HG03108 (cell line): ENCODE data around the gene STRN3.
"Not testable (repeated sequence)": the region's sequence is repeated elsewhere in the genome, so short reads cannot be mapped to it uniquely, and the experiment has no call there.

ENCODE experiments used
- ATAC-seq: cut with Tn5 transposase; IDR thresholded peaks from one replicate; pipeline ENCODE4 v1.9.1; 2021; ENCODE audit warnings: moderate library complexity; ENCODE audit not compliant: unreplicated experiment

Gene STRN3

DNA sequence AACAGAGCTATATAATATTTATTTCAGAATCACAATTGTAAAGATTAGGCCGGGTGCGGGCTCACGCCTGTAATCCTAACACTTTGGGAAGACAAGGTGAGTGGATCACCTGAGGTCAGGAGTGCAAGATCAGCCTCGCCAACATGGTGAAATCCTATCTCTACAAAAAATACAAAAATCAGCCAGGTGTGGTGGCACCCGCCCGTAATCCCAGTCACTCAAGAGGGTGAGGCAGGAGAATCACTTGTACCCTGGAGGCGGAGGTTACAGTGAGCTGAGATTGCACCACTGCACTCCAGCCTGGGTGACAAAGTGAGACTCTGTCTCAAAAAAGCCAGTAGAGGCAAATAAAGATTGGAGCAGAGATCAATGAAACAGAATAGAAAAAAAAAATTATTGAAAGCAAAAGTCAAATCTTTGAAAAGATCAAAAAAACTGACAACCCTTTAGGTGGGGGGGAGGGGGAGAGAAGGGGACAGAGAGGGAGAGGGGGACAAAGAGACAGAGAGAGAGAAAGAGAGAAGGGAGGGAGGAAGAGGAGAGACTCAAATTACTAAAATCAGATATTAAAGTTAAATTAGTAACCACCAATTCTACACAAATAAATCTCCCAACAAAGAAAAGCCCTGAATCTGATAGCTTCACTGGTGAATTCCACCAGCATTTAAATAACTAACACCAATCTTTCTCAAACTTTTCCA lies 53.1 kb downstream of the STRN3 start:
- no peak for ATAC-seq

DNA sequence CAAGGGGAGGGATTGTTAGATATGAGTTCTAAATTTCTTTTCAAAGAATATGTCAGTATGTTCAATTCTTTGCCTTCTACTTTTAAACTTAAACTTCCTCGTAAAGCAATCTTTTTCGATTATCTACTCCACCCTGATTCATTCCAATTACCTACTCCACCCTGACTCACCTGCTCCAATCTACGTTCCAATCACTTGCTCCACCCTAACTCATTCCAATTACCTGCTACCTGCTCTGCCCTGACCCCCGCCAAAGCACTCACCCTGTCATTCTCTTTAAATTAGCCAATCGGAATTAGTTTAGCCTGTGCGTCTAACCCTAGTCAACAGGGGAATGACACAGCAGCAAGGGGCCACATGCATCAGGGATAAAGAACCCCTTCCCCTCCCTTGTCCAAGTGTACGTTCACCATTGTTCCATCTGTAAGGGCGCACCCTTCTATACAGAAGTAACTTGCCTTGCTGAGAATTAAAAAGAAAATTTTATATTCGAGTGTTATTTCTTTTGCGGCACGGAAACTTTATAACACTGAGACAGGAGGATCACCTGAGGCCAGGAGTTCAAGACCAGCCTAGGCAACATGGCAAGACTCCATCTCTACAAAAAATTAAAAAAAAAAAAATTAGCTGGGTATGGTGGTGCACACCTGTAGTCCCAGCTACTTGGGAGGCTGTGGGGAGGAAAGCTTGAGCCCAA lies 54.0 kb downstream of the STRN3 start:
- not testable (repeated sequence) for ATAC-seq

DNA sequence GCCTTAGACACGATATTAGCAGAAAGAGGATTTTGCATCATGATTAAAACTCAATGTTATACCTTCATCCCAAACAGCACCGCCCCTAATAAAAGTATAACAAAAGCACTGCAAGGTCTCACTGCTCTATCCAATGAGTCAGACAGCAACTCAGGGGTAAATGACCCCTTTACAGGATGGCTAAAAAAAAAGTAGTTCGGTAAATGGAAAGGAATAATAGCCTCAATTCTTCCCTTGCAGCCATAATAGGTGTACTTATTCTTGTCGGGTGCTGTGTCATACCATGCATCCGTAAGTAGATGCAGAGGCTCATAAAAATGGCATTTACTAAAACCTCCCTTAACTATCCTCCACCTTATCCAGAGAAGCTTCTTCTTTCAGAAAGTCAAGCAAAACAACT lies 54.6 kb downstream of the STRN3 start:
- ATAC-seq: no peak

DNA sequence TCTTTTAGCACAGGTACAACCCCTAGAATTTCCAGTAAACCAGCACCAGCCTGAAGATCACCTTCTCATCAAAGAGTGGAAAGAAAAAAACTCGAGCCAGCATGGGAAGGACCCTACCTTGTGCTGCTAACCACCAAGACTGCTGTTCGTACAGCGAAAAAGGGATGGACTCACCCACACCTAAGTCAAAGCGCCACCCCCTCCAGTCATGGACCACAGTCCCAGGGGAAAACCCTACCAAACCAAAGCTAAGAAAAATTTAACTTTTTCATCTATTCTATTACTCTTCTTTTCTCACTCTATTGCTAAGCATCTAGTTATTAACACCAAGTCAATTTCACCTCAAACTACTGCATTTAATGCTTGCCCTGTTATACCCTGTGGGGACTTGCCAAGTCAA lies 56.4 kb downstream of the STRN3 start:
- peak; percentile 89 for ATAC-seq

DNA sequence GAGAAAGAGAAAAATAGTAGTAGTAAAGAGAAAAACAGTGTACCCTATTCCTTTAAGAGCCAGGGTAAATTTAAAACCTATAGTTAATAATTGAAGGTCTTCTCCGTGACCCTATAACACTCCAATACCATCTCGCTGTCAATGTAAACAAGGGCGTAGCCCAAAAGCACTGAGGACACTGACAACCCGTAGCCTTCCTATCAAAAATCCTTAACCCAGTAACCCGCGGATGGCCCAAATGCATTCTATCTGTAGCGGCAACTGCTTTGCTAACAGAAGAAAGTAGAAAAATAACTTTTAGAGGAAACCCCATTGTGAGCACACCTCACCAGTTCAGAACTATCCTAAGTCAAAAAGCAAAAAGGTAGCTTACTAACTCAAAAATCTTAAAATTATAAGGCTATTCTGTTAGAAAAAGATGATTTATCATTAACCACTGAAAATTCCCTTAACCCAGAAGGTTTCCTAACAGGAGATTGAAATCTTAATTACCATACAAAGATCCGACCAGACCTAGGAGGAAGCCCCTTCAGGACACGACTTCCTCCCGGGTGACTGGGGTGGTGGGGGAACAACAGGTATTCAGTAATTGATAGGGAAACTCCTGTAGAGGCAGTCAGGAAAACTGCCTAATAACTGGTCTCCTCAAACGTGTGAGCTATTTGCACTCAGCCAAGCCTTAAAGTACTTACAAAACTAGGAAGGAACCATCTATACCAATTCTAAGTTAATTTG lies 58.6 kb downstream of the STRN3 start:
- not testable (repeated sequence) for ATAC-seq

DNA sequence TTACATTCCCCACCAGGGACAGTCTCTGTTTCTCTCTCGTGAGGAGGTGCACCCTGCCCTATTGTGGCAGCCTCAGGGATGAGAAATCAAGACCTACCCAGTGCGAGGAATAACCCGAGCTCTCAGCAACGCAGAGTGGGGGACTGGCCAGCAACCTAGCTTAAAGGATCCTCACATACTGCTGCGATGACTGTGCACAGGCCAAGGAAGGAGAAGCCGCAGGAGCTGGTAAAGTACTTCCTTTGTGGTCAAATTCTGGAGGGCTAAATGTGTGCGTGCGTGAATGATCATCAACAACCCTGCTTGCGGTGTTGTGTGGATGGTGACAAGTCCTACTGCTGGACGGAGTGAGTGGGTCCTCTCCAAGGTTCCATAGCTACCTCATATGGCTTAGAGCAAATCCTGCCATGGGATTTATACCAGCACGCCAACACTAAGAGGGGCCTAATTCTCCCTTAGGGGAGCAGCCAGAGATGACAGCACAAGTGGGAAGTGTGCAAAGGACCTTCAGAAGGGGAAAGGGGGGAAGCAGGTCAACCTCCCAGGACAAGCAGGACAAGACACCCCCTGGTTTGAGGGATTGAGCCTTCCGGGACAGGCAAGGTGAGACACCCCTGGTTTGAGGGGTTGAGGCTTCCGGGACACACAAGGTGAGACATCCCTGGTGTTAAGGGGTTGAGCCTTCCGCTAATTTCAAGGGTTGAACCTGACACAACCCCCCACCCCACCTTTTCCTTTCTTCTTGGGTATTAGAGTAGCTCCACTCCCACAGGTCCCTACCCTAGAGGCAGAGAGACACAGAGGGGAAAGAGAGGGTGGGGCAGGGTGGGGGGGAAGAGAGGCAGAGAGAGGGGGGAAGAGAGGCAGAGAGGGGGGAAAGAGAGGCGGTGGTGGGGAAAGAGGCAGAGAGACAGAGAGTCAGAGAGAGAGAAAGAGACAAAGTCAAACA lies 59.5 kb downstream of the STRN3 start:
- no peak for ATAC-seq

DNA sequence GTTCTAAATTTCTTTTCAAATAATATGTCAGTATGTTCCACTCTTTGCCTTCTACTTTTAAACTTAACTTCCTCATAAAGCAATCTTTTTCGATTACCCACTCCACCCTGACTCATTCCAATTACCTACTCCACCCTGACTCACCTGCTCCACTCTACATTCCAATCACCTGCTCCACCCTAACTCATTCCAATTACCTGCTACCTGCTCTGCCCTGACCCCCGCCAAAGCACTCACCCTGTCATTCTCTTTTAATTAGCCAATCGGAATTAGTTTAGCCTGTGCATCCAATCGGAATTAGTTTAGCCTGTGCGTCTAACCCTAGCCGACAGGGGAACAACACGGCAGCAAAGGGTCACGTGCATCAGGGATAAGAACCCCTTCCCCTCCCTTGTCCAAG lies 60.3 kb downstream of the STRN3 start:
- not testable (repeated sequence) for ATAC-seq

DNA sequence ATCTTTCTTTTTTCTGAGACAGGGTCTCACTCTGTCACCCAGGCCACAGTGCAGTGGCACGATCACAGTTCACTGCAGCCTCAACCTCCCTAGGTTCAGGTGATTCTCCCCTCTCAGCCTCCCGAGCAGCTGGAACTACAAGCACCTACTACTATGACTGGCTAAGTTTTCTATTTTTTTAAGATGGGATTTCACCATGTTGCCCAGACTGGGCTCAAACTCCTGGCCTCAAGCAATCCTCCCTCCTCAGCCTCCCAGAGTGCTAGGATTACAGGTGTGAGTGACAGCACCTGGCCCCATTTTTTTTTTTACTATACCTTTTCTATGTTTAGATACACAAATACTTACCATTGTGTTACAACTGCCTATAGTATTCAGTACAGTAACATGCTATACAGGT lies 63.6 kb downstream of the STRN3 start:
- ATAC-seq: not testable (repeated sequence)

DNA sequence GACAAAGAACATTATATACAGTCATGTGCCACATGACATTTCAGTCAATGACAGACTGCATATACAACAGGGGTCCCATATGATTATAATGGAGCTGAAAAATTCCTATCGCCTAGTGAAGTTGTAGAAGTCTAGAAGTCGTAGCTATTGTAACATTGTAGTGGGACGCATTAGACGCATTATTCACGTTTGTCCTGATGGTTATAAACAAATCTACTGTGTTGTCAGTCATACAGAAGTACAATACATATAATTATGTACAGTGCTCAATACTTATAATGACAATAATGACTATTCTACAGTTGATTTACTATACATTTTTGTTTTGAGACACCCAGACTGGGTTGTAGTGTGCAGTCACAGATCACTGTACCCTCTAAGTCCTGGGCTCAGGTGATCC lies 64.8 kb downstream of the STRN3 start:
- ATAC-seq: no peak

DNA sequence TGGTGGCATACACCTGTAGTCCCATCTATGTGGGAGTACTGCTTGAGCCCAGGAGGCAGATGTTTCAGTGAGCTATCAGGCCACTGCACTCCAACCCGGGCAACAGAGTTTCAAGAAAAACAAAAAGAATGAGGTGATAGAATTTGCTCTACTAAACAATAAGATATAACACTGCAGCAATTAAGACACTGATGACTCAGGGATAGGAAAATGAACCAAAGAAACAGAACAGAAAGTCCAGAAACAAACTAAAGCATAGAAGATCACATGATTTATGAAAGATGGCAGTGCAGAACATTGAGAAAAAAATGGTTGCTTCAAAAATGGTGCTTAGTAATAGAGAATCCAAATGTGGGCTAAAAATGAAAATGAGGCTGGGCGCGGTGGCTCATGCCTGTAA lies 66.0 kb downstream of the STRN3 start:
- ATAC-seq: no peak

DNA sequence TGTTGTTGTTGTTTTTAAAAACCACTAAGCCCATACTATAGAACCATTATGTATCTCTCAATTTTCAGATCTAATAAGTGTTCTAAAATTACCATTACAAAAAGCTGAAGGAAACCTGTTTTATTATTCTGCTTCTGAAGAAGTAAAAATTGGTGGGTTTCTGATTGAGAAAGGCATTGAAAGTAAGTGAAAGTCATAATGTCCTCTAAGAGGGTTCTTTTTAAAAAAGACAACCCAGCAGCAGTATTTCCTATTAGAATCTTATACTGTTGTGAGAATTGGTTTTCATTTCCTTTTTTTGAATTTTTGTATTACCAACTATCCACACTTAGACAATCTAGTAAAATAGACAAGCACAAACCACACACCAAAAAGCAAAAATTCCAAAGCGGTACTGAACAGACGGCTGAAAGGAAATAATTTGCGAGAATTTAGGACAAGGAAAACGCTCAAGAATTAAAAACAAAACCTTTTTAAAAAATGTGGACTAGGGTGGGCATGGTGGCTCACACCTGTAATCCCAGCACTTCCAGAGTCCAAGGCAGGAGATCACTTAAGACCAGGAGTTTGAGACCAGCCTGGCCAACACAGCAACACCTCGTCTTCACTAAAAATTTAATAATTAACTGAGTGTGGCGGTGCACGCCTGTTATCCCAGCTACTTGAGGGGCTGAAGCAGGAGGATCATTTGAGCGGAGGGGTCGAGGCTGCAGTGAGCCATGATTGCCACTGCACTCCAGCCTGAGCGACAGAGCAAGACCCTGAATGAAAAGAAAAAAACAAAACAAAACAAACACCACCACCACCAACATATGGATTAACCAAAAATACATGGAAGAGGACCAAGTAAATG lies 67.4 kb downstream of the STRN3 start:
- ATAC-seq: peak; percentile 26

DNA sequence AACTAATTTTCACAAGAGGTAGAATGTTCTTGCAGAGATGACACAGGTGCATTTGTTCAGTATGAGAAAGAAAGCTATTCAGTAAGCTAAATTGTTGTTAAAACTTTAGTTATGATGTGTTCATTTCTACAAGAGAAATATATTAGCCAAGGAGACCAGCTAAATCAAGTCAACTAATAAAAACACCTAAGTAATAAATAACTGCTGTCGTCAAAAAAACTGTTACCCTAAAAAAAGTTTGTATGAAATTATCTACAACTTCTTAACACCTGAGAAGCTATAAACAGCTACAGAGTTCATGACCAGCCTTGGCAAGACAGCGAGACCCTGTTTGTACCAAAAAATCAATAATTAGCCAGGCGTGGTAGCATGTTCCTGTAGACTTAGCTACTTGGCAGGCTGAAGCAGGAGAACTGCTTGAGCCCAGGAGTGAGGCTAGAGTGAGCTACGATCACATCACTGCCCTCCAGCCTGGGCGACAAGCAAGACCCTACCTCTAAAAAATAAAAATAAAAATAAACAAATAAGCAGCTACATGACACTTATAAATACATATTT lies 68.3 kb downstream of the STRN3 start:
- peak; percentile 76 for ATAC-seq

DNA sequence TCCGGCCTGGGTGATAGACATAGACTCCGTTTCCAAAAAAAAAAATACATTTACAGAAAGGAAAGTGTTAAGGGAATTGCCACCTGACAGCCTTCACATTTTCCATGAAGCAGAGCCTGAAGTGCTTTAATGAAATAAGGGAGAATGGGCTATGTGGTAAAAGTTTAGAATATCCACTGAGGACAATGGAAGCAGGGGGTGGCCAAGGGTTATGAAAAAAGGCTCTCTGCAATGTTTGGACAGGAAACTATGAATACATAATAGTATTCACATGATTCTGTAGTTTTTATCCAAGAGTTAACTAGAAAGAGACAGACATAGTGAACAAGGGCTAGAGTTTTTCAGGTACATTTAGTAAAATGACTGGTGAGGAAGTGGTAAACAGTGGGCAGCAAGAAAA lies 76.5 kb downstream of the STRN3 start:
- ATAC-seq: no peak

DNA sequence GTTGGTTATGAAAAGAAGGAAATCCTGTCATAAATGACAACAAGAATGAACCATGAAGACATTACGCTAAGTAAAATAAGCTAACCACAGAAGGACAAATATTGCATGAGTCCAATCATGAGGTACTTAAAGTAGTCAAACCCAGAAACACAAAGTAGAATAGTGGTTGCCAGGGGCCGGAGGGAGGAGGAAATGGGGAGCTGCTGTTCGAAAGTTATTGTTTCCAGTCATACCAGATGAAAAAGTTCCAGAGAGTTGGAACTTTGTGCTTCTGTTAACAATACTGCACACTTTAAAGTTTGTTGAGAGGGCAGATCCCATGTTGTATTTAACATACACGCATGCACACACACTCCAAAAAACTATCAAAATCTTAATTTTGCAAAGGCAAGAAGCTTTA lies 82.5 kb downstream of the STRN3 start:
- no peak for ATAC-seq

DNA sequence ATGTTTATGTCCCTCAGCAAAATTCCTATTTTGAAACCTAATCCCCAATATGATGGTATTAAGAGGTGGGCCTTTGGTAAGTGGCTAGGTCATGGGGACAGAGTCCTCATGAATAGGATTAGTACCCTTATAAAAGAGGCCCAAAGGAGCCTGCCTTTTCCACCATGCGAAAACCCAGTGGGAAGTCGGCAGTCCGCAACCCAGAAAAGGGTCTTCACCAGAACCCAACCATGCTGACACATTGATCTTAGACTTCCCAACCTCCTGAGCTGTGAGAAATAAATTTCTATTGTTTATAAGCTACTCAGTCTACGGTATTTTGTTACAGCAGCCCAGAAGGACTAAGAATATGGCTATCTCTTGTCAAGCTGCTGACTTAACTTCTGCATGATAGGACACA lies 85.3 kb downstream of the STRN3 start:
- ATAC-seq: no peak

DNA sequence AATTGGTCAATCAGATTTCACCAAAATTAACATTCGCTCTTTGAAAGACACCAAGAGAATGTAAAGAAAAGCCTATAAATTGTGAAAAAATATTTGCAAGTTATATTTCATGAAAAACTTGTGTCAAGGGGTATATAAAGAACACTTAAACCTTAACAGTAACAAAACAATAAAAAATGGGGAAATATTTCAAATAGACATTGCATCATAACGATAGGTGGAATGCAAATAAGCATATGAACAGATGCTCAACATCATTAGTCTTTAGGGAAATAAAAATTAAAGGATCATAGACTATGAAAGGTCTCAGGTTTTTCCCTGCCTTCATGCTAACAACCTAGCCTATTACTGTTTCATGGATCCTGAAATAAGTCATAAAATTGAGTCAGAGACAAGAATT lies 87.6 kb downstream of the STRN3 start:
- no peak for ATAC-seq

DNA sequence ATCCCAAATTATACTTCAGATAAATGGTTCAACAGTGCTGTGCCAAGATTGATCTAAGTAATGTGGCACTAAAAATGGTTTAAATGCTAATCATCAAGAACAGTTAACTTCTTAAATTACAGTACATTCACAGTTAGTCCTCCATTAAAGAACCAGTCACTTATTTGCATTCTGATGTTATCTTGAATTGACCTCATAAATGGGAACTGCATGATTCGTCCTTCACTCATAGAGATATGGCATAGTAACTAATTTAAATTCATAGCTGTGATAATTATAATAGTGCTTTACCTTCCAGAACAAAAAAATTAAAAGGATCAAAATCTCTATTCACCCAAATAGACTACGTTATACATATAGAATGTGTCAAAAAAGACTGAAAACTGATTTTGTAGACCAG lies 90.7 kb downstream of the STRN3 start:
- ATAC-seq: no peak

DNA sequence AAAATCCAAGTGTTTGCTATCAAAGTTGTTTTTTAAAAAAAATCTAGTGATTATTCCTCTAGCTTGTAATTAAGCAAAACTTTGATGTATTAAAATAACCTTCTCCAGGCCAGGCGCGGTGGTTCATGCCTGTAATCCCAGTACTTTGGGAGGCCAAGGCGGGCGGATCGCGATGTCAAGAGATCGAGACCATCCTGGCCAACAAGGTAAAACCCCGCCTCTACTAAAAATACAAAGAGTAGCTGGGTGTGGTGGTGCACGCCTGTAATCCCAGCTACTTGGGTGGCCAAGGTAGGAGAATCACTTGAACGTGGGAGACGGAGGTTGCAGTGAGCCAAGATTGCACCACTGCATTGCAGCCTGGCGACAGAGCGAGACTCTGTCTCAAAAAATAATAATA lies 92.2 kb downstream of the STRN3 start:
- not testable (repeated sequence) for ATAC-seq

DNA sequence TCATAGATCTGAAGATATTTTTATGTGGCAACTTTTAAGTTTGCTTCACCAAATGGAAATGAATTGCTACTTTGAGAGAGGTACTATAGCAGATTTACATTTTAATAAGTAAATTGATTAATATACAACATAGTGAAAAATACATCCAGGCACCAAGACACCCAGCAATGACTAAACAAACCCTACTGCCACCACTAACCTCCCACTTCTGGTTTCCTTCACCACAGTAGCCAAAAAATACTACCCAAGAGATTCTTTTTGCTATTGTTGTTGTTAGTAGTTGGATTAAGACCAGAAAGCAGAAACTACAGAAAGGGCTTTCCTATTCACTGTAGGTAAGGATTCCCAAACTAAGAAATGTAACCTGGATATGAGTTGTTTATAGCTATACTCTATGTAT lies 97.7 kb downstream of the STRN3 start:
- ATAC-seq: no peak

DNA sequence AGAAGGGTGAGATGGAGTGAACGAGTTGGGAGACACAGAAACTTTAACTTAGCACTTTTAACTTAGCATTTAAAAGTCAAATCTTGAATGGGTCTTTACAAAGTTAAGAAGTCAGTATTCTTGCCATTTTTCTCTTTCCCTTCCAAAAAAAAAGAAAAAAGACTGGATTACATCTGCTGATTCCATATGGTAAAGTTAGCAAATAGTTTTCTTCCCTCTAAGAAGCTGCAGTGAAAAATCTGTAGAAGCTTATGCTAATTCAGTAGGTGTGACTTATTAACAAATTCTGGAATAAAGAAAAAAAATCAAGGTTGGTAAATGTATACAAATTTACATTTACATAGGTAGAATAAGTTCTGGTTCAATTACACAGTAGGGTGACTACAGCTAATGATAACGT lies 100.9 kb downstream of the STRN3 start:
- ATAC-seq: no peak
